Stimulated activated CD4-positive, alpha-beta T cell treated with anti-CD3 and anti-CD28 coated beads, Interleukin-2, amount 100 ng/mL, for 4 hours (primary cell): ENCODE data around the gene SH3TC1.

Experiments
- DNase-seq: peaks from one replicate; pipeline ENCODE4 v3.0.0-alpha.2; 2020; ENCODE audit warnings: low read depth

SH3TC1 gene

GRCh38 chr4:8198906-8199593, at the start of gene SH3TC1:
Gene SH3TC1, plus strand, starts transcription at chr4:8199290. Its CDS starts 5,905 bp downstream, at chr4:8205195.
- DNase-seq = peak; percentile 21

DNA sequence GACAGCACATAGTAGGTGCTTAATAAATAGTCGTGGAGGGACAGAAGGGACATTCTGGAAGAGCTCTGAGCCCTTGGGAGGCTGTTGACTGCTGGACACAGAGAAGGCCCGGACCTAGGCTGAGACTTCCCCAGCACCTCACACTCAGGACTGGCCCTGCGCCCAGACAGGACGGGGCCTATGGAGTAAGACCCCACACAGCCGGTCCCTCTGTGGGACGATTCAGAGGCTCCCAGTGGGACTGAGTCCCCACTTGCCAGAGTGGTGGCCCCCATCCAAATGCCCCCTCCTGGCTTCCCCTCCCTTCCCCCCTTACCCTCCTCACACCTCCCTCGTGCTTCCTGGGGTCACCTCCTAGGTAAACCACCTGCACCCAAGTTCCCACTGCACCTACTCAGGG, 49.4 kb upstream of the SH3TC1 start:
- DNase-seq = no peak

DNA sequence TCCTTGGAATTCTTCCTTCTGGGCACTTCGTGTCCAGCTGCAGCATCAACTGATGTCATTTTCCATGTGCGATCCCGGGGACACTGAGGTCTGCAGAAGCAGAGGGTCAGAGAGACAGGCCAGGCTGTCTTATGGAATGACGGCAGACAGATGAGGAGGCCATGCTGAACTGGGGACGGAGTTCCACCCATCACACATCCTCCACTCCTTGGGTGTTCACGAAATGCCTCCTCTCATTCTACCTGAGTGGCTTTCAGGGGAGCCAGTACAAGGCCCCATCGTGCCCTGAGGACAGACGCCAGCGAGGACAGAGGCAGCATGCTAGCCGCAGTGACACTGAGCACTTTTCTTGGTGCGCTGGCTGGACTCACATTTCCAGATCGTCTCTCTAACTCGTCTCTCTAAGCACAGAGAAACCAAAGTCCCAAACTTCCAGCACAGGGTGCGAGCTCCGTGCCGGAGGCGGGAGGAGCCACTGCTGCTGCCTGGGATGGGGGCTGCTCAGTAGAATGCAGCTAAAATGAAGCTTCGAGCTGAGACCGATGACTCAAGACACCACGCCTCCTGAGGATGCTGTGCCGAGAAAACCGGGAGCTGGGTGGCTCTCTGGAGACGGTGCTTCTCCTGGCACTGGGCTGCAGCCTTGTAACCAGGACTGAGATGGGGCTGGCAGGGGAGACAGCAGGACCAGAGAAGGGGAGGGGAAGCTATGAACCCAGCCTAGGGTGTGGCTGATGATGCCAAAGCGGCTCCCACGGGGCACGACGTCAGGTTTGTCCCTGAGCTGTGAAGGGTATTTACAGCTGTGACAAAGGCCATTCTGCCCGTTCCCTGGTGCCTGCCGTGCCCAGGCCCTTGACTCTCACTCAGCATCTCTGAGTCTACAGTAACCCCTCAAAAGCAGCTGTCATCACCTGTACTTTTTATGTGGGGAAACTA, 48.7 kb upstream of the SH3TC1 start:
- DNase-seq = no peak

GRCh38 chr4:8151165-8151650, 47.9 kb upstream of the SH3TC1 start:
- no peak for DNase-seq

DNA sequence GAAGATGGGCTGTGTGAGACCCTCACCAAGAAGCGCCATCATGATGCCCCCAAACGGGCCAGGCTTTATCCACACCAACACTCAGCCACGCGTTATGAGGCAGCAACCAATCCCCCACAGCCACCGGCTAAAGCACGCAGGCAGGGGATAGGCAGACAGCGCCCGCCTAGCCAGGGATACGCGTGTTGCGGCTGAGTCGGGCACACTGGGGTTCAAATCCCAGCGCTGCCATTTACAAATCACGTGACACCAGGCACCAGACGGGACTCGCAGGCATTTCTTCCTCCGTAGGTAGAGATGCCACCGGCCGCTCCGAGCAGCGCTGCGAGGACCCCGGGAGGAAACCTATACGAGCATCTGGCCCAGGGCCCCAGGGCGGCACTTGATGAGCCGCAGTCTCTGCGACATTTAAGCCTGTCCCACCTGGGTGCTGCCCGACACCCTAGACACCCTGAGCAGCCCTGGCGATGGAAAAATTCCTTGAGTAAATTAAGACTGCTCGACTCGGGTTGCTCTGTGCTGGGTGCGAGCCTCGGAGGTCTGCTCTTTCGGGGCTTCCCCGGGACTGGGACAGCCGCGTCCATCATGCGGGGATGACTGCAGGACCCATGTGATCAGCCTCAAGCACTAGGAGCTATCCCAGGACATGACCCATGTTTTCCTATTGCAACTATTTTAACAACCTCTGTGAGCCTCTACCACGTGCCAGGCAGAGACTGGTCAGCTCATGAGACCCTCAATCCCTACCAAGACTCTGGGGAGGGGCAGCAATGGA, 46.8 kb upstream of the SH3TC1 start:
- DNase-seq = no peak

DNA sequence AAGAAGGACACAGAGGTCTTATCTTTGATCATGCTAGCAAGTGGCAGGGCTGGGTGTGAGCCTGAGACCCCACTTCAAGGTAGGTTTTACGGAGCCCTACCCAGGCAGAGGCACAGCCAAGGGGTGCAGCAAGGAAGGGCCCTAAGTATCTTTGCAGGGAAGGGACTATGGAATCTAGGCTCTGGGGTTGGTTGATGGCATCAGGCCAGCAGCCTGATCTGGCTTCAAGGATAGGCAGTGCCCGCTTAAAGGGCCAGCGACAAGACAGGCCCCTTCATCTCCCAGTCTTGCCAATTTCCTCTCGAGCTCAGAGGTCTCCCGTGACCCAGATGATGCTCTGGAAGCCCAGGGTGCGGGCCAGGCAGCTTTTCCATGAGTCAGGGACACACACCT, 46.2 kb upstream of the SH3TC1 start:
- no peak for DNase-seq

GRCh38 chr4:8153441-8153840, 45.6 kb upstream of the SH3TC1 start:
- no peak for DNase-seq

- no peak for DNase-seq
Measured at GRCh38 chr4:8155048-8155447, 44.0 kb upstream of the SH3TC1 start.

DNA sequence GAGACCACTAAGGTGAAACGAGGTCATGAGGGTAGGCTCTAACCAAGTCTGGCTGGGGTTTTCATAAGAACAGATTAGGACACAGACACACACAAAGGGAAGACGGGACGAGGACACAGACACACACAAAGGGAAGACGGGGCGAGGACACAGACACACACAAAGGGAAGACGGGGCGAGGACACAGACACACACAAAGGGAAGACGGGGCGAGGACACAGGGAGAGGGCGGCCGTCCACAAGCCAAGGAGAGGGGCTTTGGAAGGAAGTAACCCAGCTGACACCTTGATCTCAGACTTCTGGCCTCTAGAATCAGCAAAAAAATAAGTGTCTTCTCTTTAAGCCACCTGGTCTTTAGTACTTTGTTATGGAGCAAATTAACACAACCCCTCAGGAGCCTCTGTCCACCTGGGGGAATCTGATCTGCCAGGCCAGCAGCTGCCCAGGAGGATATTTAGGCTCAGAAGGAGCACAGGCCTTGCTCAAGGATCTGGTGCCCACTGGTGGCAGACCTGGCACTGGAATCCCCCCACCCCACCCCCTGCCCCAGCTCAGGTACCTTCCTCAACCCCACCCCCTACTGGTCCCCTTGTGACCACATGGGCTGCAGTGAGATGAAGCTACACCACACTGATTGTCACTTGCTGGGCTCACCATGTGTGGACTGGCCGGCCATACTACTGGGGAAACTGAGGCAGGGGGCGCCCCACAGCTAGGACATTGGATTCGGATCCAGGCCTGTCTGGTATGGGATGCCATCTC, 43.2 kb upstream of the SH3TC1 start:
- no peak for DNase-seq

GRCh38 chr4:8156617-8157016, 42.5 kb upstream of the SH3TC1 start:
- DNase-seq = no peak

DNA sequence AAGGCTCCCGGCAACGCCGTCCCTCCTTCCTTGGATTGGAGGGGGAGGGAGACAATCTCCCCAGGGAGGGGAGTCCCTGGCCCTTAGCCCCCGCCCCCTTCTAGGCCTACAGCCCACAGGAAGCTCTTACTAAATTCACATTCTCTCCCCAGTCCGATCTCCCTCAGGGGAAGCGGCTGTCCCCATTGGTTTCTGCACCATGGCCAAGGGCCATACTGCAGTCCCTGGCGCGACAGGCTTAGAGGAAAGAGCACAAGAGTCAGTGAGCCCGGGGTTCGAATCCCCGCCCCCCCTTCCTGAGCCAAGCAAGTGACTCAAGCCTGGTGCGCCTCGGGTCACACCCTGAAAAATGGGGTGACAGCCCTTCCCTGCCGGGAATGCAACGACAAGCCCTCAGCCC, 41.6 kb upstream of the SH3TC1 start:
- no peak for DNase-seq

DNA sequence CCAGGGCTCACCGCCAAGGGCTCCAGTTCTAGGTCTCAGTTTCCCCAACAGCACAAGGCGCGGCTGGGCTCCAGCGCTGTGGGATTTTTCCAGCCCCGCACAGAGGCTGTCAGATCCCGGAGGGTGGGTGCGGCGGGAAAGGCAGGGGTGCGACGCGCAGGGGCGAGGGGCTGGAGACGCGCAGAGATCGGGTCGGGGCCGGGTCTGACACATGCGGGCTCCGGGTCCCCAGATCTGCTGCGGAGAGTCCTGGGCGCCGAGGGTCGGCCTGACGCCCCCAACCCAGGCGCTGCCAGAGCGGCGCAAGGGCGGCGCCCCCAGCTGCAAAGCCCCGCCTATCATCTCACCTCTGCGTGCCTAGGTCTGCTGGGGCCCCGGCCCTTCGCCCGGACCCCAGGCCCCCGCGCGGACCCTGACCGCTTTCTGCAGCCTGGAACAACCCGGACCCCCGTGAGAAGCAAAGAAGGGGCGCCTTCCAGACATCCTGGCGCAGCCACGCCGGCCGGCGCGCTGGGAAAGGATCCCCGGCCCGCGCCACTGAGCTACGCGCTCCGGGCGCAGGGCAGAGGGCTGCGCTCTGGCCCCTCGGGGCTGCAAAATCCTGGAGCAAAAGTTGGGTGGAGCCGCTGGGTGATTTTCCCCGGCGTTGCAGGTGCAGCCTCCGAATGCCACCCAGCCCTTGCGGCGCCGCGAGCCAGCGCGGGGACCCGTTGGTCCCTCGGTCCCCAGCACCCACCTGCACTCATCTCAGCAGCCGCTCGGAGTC, 41.0 kb upstream of the SH3TC1 start:
- DNase-seq = no peak

GRCh38 chr4:8158710-8159536, 40.2 kb upstream of the SH3TC1 start, which contains the start of gene ABLIM2:
Gene ABLIM2, minus strand, starts transcription at chr4:8158813. Its CDS starts 124 bp downstream, at chr4:8158689.
- peak; percentile 98 for DNase-seq

GRCh38 chr4:8159537-8160232, 39.4 kb upstream of the SH3TC1 start:
- no peak for DNase-seq

- DNase-seq = no peak
Measured at GRCh38 chr4:8160233-8160560, 38.9 kb upstream of the SH3TC1 start.

GRCh38 chr4:8160572-8160971, 38.5 kb upstream of the SH3TC1 start:
- DNase-seq = no peak

- DNase-seq = no peak
Measured at GRCh38 chr4:8162625-8163024, 36.5 kb upstream of the SH3TC1 start.

GRCh38 chr4:8163026-8163425, 36.1 kb upstream of the SH3TC1 start:
- no peak for DNase-seq

DNA sequence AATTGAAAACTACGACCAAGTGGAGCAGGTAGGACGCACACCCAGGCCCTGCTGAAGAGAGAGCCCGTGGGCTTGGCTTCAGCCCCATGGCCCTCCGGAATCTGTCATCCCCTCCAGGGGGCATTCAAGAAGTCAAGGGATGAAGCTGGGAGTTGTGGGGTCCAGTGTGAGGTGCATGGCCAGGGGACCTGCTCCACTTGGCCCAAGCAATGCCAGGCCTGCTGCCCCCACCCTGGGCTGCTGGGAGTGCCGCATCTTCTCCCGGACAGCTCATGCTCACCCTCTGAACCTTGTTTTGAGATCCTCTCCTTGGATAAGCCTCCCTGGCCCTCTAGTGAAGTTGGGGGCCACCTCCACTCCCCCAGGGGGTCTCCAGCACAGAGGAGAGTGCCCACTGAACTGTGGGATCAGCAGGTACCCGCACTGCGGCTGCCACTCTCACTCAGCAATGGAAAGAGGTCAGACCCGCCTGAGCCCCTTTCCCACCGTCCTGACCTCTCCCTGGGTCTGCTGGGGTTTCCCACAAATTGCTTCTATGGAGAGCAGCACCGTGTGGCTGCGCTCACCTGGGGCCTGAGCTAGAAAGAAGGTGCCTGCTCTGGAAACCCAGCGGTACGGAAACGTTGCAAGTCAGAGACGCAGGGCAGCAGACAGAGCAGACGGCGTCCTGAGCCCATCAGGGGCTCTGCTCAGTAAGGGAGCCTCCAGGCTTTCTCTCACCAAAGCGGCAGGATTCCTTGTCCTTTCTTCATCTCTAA, 35.5 kb upstream of the SH3TC1 start:
- no peak for DNase-seq
